Esophagus squamous epithelium (tissue), 5 donors: ENCODE data around the gene LRR1. TPM values are rescaled to one million over a fixed set of nuclear protein-coding genes. Genes with fewer than 3 reads are reported as not detected.
"Not testable (repeated sequence)": the region's sequence is repeated elsewhere in the genome, so short reads cannot be mapped to it uniquely, and the experiment has no call there.

Experiments
- DNase-seq: peaks from one replicate; lab custom pipeline; 2025; lab: John Stamatoyannopoulos, UW
- H3K27ac ChIP-seq, 4 donors: fragments of 200-600 bp; sonication (generic); one replicate each; pipeline ENCODE4 v1.5.1; 2016 to 2019; ENCODE audit warnings: mild to moderate bottlenecking in 1 of 4
- H3K27me3 ChIP-seq, 4 donors: fragments of 200-600 bp; sonication (generic); 1 replicate in 3 of 4; 2 replicates in 1 of 4; pipeline versions ENCODE4 v1.5.1 to v1.6.0; 2017 to 2021; ENCODE audit warnings: antibody characterized with exemption in 1 of 4
- H3K36me3 ChIP-seq, 3 donors: fragments of 200-600 bp; sonication (generic); one replicate each; pipeline ENCODE4 v1.5.1; 2016 to 2019
- H3K4me1 ChIP-seq, 3 donors: fragments of 200-600 bp; sonication (generic); one replicate each; pipeline ENCODE4 v1.5.1; 2017 to 2019
- H3K4me3 ChIP-seq, 4 donors: fragments of 200-600 bp; sonication (generic); 1 replicate in 3 of 4; 2 replicates in 1 of 4; pipeline ENCODE4 v1.5.1; 2016 to 2019; ENCODE audit warnings: mild to moderate bottlenecking in 2 of 4, moderate library complexity in 1 of 4
- H3K9me3 ChIP-seq, 3 donors: fragments of 200-600 bp; sonication (generic); one replicate each; pipeline ENCODE4 v1.5.1; 2016 to 2019
- POLR2A ChIP-seq, 4 donors: fragments of 450-650 bp; IDR thresholded peaks; one replicate each; pipeline ENCODE4 v1.6.1; 2017; ENCODE audit warnings: antibody characterized with exemption in 4 of 4, mild to moderate bottlenecking in 4 of 4, moderate library complexity in 3 of 4
- WGBS, 2 donors: methylation state at CpG; one replicate each; pipeline ENCODE4 v1.1.5; 2018; 5-methylcytosine and 5-hydroxymethylcytosine counted together
- intact Hi-C: fragments of 100-400 bp; cut with DNase I; formaldehyde crosslinking; loops from one replicate; pipeline ENCODE4 v1.15.0; 2022
- total RNA-seq, 4 donors: library from RNA; depleted of rRNA; stranded (reverse); fragments of >200 nt; gene quantifications; one replicate each; pipeline ENCODE4 v1.1.0, GENCODE V29; 2016
- TF ChIP-seq, protein P1 (sequence below), 6 experiments: fragments of 450-650 bp in 4 of 6; fragments of 200-600 bp in 2 of 6; sonication (generic) in 2 of 6; IDR thresholded peaks; one replicate each; pipeline ENCODE4 v1.5.1; 2016 to 2019; ENCODE audit warnings: antibody characterized with exemption in 6 of 6, mild to moderate bottlenecking in 4 of 6, moderate library complexity in 4 of 6
- donor health status: DM: yes; HTN: yes; CAD: no.

The LRR1 gene
- total RNA-seq, 4 donors from 2014 or later, result 5.5 to 19.8 (median 12.8) TPM

DNA sequence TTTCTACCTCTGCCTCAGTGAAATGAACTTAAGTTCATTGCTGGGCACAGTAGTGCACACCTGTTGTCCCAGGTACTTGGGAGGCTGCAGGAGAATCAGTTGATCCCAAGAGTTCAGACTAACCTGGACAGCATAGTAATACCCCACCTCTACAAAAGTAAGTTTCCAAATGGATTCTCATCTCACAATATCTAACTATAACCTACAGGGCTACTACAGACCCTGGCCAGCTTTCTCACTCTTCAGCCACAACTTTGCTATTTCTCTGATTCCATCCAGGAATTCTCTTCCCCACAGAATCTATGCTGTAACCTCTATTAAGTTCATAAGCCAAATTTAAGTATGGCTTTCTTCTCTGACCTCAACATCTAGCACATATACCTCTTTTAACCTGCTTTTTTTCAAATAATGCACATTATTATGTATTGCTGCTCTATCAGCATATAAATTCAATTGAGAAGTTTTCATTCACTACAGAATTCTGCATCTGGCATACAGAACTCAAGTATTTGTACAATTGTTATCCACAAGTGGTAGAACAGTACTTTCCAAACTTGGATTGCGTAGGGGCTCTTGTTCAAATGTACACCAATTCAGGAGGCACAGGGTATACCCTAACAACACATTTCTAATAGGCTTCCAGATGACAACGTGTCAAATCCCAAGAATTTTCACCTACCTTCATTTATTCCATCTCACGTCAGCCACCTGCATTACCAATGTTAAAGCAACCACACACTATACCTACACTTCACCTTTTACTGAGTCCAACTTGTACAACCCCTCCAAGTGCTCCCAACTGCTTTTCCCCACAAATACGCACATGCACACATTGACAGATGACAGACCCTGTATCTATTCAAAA, 16.4 kb upstream of the LRR1 start:
- Histone ChIP-seq H3K4me3 (no peak overlapping the region), H3K36me3 (peaks cover 0 to 35% (median 0%) of the 10 kb centered on the region in 3 donors), H3K27me3 (no peaks in the 10 kb centered on the region), H3K9me3 (no peaks in the 10 kb centered on the region), H3K27ac (no peak overlapping the region), H3K4me1 (peaks cover 9 to 56% (median 19%) of the 10 kb centered on the region in 3 donors)
- no peak for DNase-seq
- TF ChIP-seq, protein P1, sequence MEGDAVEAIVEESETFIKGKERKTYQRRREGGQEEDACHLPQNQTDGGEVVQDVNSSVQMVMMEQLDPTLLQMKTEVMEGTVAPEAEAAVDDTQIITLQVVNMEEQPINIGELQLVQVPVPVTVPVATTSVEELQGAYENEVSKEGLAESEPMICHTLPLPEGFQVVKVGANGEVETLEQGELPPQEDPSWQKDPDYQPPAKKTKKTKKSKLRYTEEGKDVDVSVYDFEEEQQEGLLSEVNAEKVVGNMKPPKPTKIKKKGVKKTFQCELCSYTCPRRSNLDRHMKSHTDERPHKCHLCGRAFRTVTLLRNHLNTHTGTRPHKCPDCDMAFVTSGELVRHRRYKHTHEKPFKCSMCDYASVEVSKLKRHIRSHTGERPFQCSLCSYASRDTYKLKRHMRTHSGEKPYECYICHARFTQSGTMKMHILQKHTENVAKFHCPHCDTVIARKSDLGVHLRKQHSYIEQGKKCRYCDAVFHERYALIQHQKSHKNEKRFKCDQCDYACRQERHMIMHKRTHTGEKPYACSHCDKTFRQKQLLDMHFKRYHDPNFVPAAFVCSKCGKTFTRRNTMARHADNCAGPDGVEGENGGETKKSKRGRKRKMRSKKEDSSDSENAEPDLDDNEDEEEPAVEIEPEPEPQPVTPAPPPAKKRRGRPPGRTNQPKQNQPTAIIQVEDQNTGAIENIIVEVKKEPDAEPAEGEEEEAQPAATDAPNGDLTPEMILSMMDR (IDR thresholded peaks at IDR 0.05), result no peak
- TF ChIP-seq POLR2A (IDR thresholded peaks at IDR 0.05), result no peak
- WGBS, 2 donors, result 92 to 96% methylated on average over 4 of the region's 4 CpGs
- intact Hi-C loops, result no loop called here

DNA sequence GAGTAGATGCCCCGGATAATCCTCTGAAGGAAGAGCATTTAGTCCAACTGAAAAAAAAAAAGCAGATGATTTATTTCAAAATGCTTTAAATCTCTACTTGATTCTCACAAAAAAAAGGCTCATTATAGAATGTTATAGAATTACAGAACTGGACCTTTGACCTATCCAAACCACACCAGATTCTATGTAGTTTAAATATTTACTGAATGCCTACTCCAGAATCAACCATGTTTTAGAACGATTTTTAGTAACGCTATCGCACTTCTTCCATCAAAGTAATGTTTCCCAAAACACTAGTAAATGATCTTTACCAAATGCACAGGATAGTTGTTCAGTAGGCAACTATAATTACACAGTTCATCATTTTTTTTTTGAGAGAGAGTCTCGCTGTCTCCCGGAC, 15.1 kb upstream of the LRR1 start:
- Histone ChIP-seq H3K4me1 (peaks cover 9 to 56% (median 19%) of the 10 kb centered on the region in 3 donors), H3K27me3 (no peaks in the 10 kb centered on the region), H3K36me3 (peaks cover 0 to 29% (median 0%) of the 10 kb centered on the region in 3 donors), H3K4me3 (peak overlapping the region in 2 of 4 donors; percentile 78 to 96), H3K9me3 (no peaks in the 10 kb centered on the region), H3K27ac (no peak overlapping the region)
- DNase-seq, result no peak
- intact Hi-C loops, result no loop called here
- no peak for TF ChIP-seq POLR2A (IDR thresholded peaks at IDR 0.05)
- TF ChIP-seq, protein P1 (IDR thresholded peaks at IDR 0.05), result no peak
- 68 to 72% methylated on average over 6 of the region's 6 CpGs for WGBS, 2 donors

DNA sequence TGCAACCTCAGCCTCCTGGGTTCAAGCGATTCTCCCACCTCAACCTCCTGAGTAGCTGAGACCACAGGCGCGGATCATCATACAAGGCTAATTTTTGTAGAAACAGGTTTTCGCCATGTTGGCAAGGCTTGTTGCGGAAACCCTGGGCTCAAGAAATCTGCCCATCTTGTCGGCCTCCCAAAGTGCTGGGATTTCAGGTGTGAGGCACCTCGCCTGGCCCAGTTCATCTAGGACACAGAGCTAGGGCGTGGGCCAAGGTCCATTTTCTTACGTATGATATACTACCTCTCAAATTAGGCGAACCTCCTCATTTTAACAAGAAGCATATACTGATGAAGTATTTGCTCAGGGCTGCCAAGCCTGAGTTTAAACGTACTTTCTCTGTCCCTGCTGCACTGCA, 14.7 kb upstream of the LRR1 start:
- intact Hi-C loops, result no loop called here
- Histone ChIP-seq H3K36me3 (peaks cover 0 to 29% (median 0%) of the 10 kb centered on the region in 3 donors), H3K27ac (peak overlapping the region in 1 of 4 donors; percentile 98), H3K27me3 (no peaks in the 10 kb centered on the region), H3K9me3 (no peaks in the 10 kb centered on the region), H3K4me1 (peaks cover 9 to 56% (median 19%) of the 10 kb centered on the region in 3 donors), H3K4me3 (peak overlapping the region in 3 of 4 donors; percentile 78 to 96 (median 96))
- no peak for DNase-seq
- TF ChIP-seq POLR2A (IDR thresholded peaks at IDR 0.05), result no peak
- TF ChIP-seq, protein P1 (IDR thresholded peaks at IDR 0.05), result no peak
- 70 to 83% methylated on average over 9 to 11 of the region's 11 CpGs for WGBS, 2 donors

DNA sequence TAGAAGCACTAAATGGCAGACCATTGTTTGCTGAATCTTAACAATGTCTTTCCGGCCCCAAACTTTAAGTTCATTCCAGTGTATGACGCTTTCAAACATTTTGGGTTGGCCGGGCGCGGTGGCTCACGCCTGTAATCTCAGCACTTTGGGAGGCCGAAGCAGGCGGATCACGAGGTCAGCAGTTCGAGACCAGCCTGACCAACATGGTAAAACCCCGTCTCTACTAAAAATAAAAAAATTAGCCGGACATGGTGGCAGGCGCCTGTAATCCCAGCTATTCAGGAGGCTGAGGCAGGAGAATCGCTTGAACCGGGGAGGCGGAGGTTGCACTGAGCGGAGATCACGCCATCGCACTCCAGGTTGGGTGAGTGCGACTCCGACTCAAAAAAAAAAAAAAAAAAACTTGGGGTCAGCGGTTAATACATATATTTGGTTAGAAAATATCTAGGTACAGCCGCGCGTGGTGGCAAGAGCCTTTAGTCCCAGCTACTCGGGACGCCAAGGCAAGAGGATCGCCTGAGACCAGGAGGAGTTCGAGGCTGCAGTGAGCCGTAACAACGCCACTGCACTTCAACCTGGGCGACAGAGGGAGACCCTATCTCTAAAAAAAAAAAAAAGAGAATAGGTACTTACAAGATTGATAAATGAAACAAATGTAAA, 13.6 kb upstream of the LRR1 start:
- DNase-seq, H3K27me3 ChIP-seq, H3K9me3 ChIP-seq, intact Hi-C loops: not testable (repeated sequence)
- Histone ChIP-seq H3K36me3 (peaks cover 0 to 29% (median 0%) of the 10 kb centered on the region in 3 donors), H3K4me3 (peak overlapping the region; percentile 78 to 96 (median 94)), H3K27ac (peak overlapping the region in 3 of 4 donors; percentile 95 to 98 (median 96)), H3K4me1 (peaks cover 9 to 52% (median 19%) of the 10 kb centered on the region in 3 donors)
- 4 to 12% methylated on average over 31 to 32 of the region's 32 CpGs for WGBS, 2 donors

DNA sequence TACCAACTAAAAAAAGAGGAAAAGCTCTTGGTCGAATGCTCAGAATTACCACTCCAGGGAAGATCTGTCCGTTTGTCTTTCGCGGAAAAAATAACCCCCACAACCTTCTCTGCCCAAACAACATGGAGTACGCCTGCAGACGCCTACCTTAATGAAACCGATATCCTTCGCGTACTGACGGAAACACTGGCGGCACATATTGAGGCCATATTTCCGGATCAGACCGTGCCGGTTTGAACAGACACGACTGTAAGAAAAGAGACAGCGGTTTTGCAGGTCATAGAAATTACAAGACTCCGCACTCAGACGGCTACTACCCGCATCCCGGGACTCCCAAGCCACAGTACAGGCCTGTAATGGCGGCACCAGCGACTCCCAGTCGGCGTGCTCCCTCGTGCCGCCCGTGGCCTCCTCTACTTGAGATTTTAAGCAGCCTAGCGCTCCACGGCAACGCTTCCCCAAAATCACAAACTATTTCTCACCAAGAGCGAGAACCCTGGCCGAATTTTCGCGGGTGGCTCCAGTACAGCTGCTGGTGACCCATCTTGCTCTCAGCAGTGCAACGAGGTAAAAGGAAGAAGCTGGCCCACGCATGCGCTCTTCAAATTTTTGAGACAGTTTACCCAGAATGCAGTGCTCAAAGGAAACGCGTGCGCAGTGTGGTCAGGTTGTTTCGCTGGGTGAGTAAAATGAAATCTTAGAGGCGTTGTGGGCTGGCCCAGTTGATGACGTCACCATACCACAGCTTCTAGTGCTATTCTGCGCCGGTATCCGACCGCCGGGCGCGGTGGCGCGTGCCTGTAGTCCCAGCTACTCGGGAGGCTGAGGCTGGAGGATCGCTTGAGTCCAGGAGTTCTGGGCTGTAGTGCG, 12.7 kb upstream of the LRR1 start, which contains the start of gene RPS29:
Gene RPS29 (minus strand): TSS at position 578 of the 870 bp plus-strand sequence. CDS start 34 bp downstream, at position 544.
- Histone ChIP-seq H3K27ac (peak within 1 kb of the TSS; percentile 95 to 98 (median 96)), H3K4me1 (peaks cover 9 to 42% (median 19%) of the 10 kb centered on the region in 3 donors), H3K4me3 (peak within 1 kb of the TSS; percentile 78 to 96 (median 94)), H3K9me3 (no peaks in the 10 kb centered on the region), H3K27me3 (no peaks in the 10 kb centered on the region), H3K36me3 (peaks cover 0 to 29% (median 0%) of the 10 kb centered on the region in 3 donors)
- peak; percentile 89 for DNase-seq
- peak in 3 of 4 donors; percentile 92 to 96 (median 94) for TF ChIP-seq POLR2A (IDR thresholded peaks at IDR 0.05)
- TF ChIP-seq, protein P1 (IDR thresholded peaks at IDR 0.05), result peak in 1 of 6 experiments; percentile 35
- 0 to 1% methylated on average over 39 to 48 of the region's 55 CpGs for WGBS, 2 donors
- intact Hi-C loops, result no loop called here
